ENCODE data around the gene HIVEP2.

HIVEP2 gene

GRCh38 chr6:142783499-142783898 lies 161.5 kb downstream of the HIVEP2 start:
- DNase-seq (ENCODE audit: low read depth in 2 of 2) = no peak

GRCh38 chr6:142781129-142781528 lies 163.8 kb downstream of the HIVEP2 start:
- DNase-seq (ENCODE audit: low read depth in 2 of 2) = no peak

GRCh38 chr6:142773859-142774648 lies 170.9 kb downstream of the HIVEP2 start:
- DNase-seq (ENCODE audit: low read depth in 2 of 2) = no peak

GRCh38 chr6:142773324-142773723 lies 171.7 kb downstream of the HIVEP2 start:
- DNase-seq (ENCODE audit: low read depth in 2 of 2) = no peak

- DNase-seq (ENCODE audit: low read depth in 2 of 2) = no peak
Measured at GRCh38 chr6:142771162-142771561, 173.8 kb downstream of the HIVEP2 start.

GRCh38 chr6:142765306-142765705 lies 179.7 kb downstream of the HIVEP2 start:
- no peak for DNase-seq (ENCODE audit: low read depth in 2 of 2)

- no peak for DNase-seq (ENCODE audit: low read depth in 2 of 2)
Measured at GRCh38 chr6:142764311-142764710, 180.7 kb downstream of the HIVEP2 start.

GRCh38 chr6:142763205-142763604 lies 181.8 kb downstream of the HIVEP2 start:
- DNase-seq (ENCODE audit: low read depth in 2 of 2) = no peak

- DNase-seq (ENCODE audit: low read depth in 2 of 2) = no peak
Measured at GRCh38 chr6:142761756-142762155, 183.2 kb downstream of the HIVEP2 start.

GRCh38 chr6:142760152-142760551 lies 184.8 kb downstream of the HIVEP2 start:
- DNase-seq (ENCODE audit: low read depth in 2 of 2) = no peak

- DNase-seq (ENCODE audit: low read depth in 2 of 2) = no peak
Measured at GRCh38 chr6:142758629-142759025, 186.3 kb downstream of the HIVEP2 start.

- no peak for DNase-seq (ENCODE audit: low read depth in 2 of 2)
Measured at GRCh38 chr6:142757852-142758628, 186.9 kb downstream of the HIVEP2 start.

GRCh38 chr6:142756215-142756630 lies 188.8 kb downstream of the HIVEP2 start:
- no peak for DNase-seq (ENCODE audit: low read depth in 2 of 2)

- DNase-seq (ENCODE audit: low read depth in 2 of 2) = no peak
Measured at GRCh38 chr6:142753196-142753595, 191.8 kb downstream of the HIVEP2 start.

- no peak for DNase-seq (ENCODE audit: low read depth in 2 of 2)
Measured at GRCh38 chr6:142752348-142752747, 192.6 kb downstream of the HIVEP2 start.

- DNase-seq (ENCODE audit: low read depth in 2 of 2) = no peak
Measured at GRCh38 chr6:142751452-142751851, 193.5 kb downstream of the HIVEP2 start.

GRCh38 chr6:142750998-142751397 lies 194.0 kb downstream of the HIVEP2 start:
- DNase-seq (ENCODE audit: low read depth in 2 of 2) = no peak

- DNase-seq (ENCODE audit: low read depth in 2 of 2) = no peak
Measured at GRCh38 chr6:142749556-142749955, 195.4 kb downstream of the HIVEP2 start.

GRCh38 chr6:142746524-142746923 lies 198.5 kb downstream of the HIVEP2 start:
- DNase-seq (ENCODE audit: low read depth in 2 of 2) = no peak

- no peak for DNase-seq (ENCODE audit: low read depth in 2 of 2)
Measured at GRCh38 chr6:142744836-142745235, 200.1 kb downstream of the HIVEP2 start.

- DNase-seq (ENCODE audit: low read depth in 2 of 2) = no peak
Measured at GRCh38 chr6:142740449-142740848, 204.5 kb downstream of the HIVEP2 start.

- no peak for DNase-seq (ENCODE audit: low read depth in 2 of 2)
Measured at GRCh38 chr6:142738731-142739130, 206.2 kb downstream of the HIVEP2 start.

- DNase-seq (ENCODE audit: low read depth in 2 of 2) = no peak
Measured at GRCh38 chr6:142738035-142738396, 207.0 kb downstream of the HIVEP2 start.

Measured in stimulated activated CD8-positive, alpha-beta memory T cell treated with anti-CD3 and anti-CD28 coated beads, Interleukin-15, amount 100 ng/mL, for 48 hours (primary cell).